ENCODE data around the gene PRAMEF12.

- no peak for TF ChIP-seq CSRNP3 (CRISPR knock-in tag; IDR thresholded peaks at IDR 0.05)
- TF ChIP-seq PPARA (CRISPR knock-in tag; IDR thresholded peaks at IDR 0.05; ENCODE audit: borderline replicate concordance) = no peak
These were observed 43.4 kb upstream of the PRAMEF12 start for GRCh38 chr1:12730156-12730555.

All from SK-N-SH treated with all-trans-retinoic acid at 6 μM for 48 hours (cell line).